GM23248 (cell line): ENCODE data around the gene LYVE1.

Experiments
- EZH2 ChIP-seq: fragments of 200-600 bp; sonication (generic); IDR thresholded peaks from 2 replicates; pipeline ENCODE4 v1.6.1; 2018; ENCODE audit warnings: antibody characterized with exemption, mild to moderate bottlenecking; ENCODE audit not compliant: insufficient read depth, poor library complexity, severe bottlenecking
- EZH2phosphoT487 ChIP-seq: fragments of 200-600 bp; sonication (generic); IDR thresholded peaks from 2 replicates; pipeline ENCODE4 v1.6.1; 2018; ENCODE audit warnings: antibody characterized with exemption, moderate library complexity, mild to moderate bottlenecking, low read depth; ENCODE audit not compliant: insufficient read depth

DNA sequence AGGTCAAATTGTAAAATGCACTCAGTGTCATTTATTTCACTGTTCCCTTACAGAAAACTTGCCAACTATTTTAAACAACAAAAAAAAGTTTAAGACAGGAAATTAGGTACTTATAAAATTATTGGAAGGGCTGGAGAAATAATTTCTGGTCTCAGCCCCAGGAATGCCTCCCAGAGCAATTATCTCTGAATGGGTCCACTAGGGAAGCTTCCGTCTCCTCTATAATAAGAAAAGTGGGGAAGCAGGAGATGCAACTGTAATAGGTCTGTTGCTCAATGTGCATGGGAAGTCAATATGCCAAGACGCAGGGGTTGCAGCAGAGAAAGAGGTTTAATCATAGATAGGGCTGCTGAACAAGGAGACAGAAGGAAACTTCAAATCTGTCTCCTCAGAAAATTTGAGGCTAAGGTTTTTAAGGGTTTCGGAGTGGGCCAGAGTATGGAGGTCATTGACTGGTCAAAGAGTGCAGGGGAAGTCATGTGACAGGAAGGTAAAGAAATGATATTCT, 16.6 kb downstream of the LYVE1 start:
- TF ChIP-seq EZH2 (no peak), EZH2phosphoT487 (no peak)
